ENCODE data around the gene CBFB.

GRCh38 chr16:67077871-67078270 lies 48.9 kb downstream of the CBFB start:
- no peak for TF ChIP-seq CTCF (IDR thresholded peaks at IDR 0.05; ENCODE audit: poor library complexity, severe bottlenecking)
- TF ChIP-seq EZH2 (IDR thresholded peaks at IDR 0.05; ENCODE audit: borderline replicate concordance, insufficient read depth, low read length, poor library complexity, severe bottlenecking): no peak
- no peak for TF ChIP-seq POLR2AphosphoS5 (IDR thresholded peaks at IDR 0.05)
- no peak for TF ChIP-seq REST (IDR thresholded peaks at IDR 0.05; ENCODE audit: borderline replicate concordance)
- no peak for TF ChIP-seq RAD21 (conservative IDR thresholded peaks at IDR 0.05)
- TF ChIP-seq SMC3 (conservative IDR thresholded peaks at IDR 0.05; ENCODE audit: poor library complexity): no peak
- no peak for TF ChIP-seq TAF1 (IDR thresholded peaks at IDR 0.05; ENCODE audit: low read depth)
